ENCODE data around the gene CPEB3. TPM values are rescaled to one million over a fixed set of nuclear protein-coding genes. Genes with fewer than 3 reads are reported as not detected.

The CPEB3 gene
- total RNA-seq, 2 donors from 2014 or later = 10.6 to 16.9 TPM

GRCh38 chr10:92011560-92012214, 279.2 kb downstream of the CPEB3 start:
- H3K27ac ChIP-seq = no peak overlapping the region
- intact Hi-C loops (cut with DNase I) = no loop called here
- H3K36me3 ChIP-seq = no peaks in the 10 kb centered on the region
- WGBS = 90% methylated on average over 2 of the region's 2 CpGs
- no peak overlapping the region for H3K4me3 ChIP-seq
- no peaks in the 10 kb centered on the region for H3K4me1 ChIP-seq (replicated peaks)
- no peaks in the 10 kb centered on the region for H3K9me3 ChIP-seq
- TF ChIP-seq POLR2A (IDR thresholded peaks at IDR 0.05) (no peak), POLR2AphosphoS5 (IDR thresholded peaks at IDR 0.05) (no peak), CTCF (IDR thresholded peaks at IDR 0.05) (no peak)
- no peak for DNase-seq (ENCODE audit: low spot score)
- H3K27me3 ChIP-seq (replicated peaks; ENCODE audit: insufficient read depth) = no peaks in the 10 kb centered on the region

GRCh38 chr10:92010047-92010735, 280.7 kb downstream of the CPEB3 start:
- Histone ChIP-seq H3K4me3 (no peak overlapping the region), H3K9me3 (no peaks in the 10 kb centered on the region), H3K36me3 (no peaks in the 10 kb centered on the region), H3K27ac (no peak overlapping the region), H3K4me1 (replicated peaks) (no peaks in the 10 kb centered on the region), H3K27me3 (replicated peaks; ENCODE audit: insufficient read depth) (no peaks in the 10 kb centered on the region)
- no peak for DNase-seq (ENCODE audit: low spot score)
- no peak for TF ChIP-seq CTCF (IDR thresholded peaks at IDR 0.05)
- no peak for TF ChIP-seq POLR2AphosphoS5 (IDR thresholded peaks at IDR 0.05)
- no peak for TF ChIP-seq POLR2A (IDR thresholded peaks at IDR 0.05)
- intact Hi-C loops (cut with DNase I) = no loop called here

- DNase-seq (ENCODE audit: low spot score) = no peak
- Histone ChIP-seq H3K4me3 (no peak overlapping the region), H3K27ac (no peak overlapping the region), H3K27me3 (replicated peaks; ENCODE audit: insufficient read depth) (no peaks in the 10 kb centered on the region), H3K4me1 (replicated peaks) (no peaks in the 10 kb centered on the region), H3K9me3 (no peaks in the 10 kb centered on the region), H3K36me3 (no peaks in the 10 kb centered on the region)
- 94% methylated on average over 1 of the region's 1 CpG for WGBS
- intact Hi-C loops (cut with DNase I) = no loop called here
- no peak for TF ChIP-seq POLR2A (IDR thresholded peaks at IDR 0.05)
- no peak for TF ChIP-seq POLR2AphosphoS5 (IDR thresholded peaks at IDR 0.05)
- TF ChIP-seq CTCF (IDR thresholded peaks at IDR 0.05) = no peak
Measured at GRCh38 chr10:92009445-92009844, 281.4 kb downstream of the CPEB3 start.

GRCh38 chr10:92005978-92006377, 284.9 kb downstream of the CPEB3 start:
- no peak for DNase-seq (ENCODE audit: low spot score)
- Histone ChIP-seq H3K36me3 (no peaks in the 10 kb centered on the region), H3K4me3 (no peak overlapping the region), H3K9me3 (no peaks in the 10 kb centered on the region), H3K4me1 (replicated peaks) (no peaks in the 10 kb centered on the region), H3K27ac (no peak overlapping the region), H3K27me3 (replicated peaks; ENCODE audit: insufficient read depth) (no peaks in the 10 kb centered on the region)
- TF ChIP-seq CTCF (IDR thresholded peaks at IDR 0.05) = no peak
- no peak for TF ChIP-seq POLR2AphosphoS5 (IDR thresholded peaks at IDR 0.05)
- no peak for TF ChIP-seq POLR2A (IDR thresholded peaks at IDR 0.05)
- intact Hi-C loops (cut with DNase I) = no loop called here
- WGBS = 96% methylated on average over 1 of the region's 1 CpG

GRCh38 chr10:92003258-92003657, 287.6 kb downstream of the CPEB3 start:
- H3K36me3 ChIP-seq = no peaks in the 10 kb centered on the region
- no peak for DNase-seq (ENCODE audit: low spot score)
- 85% methylated on average over 2 of the region's 2 CpGs for WGBS
- H3K9me3 ChIP-seq = no peaks in the 10 kb centered on the region
- H3K4me3 ChIP-seq = no peak overlapping the region
- no peaks in the 10 kb centered on the region for H3K27me3 ChIP-seq (replicated peaks; ENCODE audit: insufficient read depth)
- H3K27ac ChIP-seq = no peak overlapping the region
- no peak for TF ChIP-seq POLR2AphosphoS5 (IDR thresholded peaks at IDR 0.05)
- TF ChIP-seq CTCF (IDR thresholded peaks at IDR 0.05) = no peak
- no peak for TF ChIP-seq POLR2A (IDR thresholded peaks at IDR 0.05)
- H3K4me1 ChIP-seq (replicated peaks) = no peaks in the 10 kb centered on the region
- intact Hi-C loops (cut with DNase I) = no loop called here

All from prostate gland (tissue), 2 donors.